Measurements from ENCODE around the gene SIGLEC11.
"Not testable (repeated sequence)": the region's sequence is repeated elsewhere in the genome, so short reads cannot be mapped to it uniquely, and the experiment has no call there.

SIGLEC11 gene

GRCh38 chr19:49981603-49982593 is 20.9 kb upstream of the SIGLEC11 start:
- no peak for DNase-seq

GRCh38 chr19:49978324-49978723 is 17.4 kb upstream of the SIGLEC11 start:
- DNase-seq, result no peak

GRCh38 chr19:49977881-49978280 is 16.9 kb upstream of the SIGLEC11 start:
- DNase-seq, result no peak

GRCh38 chr19:49977076-49977475 is 16.1 kb upstream of the SIGLEC11 start:
- no peak for DNase-seq

GRCh38 chr19:49976496-49976895 is 15.5 kb upstream of the SIGLEC11 start:
- no peak for DNase-seq

GRCh38 chr19:49975051-49975450 is 14.1 kb upstream of the SIGLEC11 start:
- no peak for DNase-seq

- DNase-seq, result no peak
Measured at GRCh38 chr19:49973987-49974386, 13.0 kb upstream of the SIGLEC11 start.

- DNase-seq, result no peak
Measured at GRCh38 chr19:49972841-49973240, 11.9 kb upstream of the SIGLEC11 start.

- DNase-seq, result no peak
Measured at GRCh38 chr19:49971991-49972411, 11.0 kb upstream of the SIGLEC11 start.

- DNase-seq, result not testable (repeated sequence)
Measured at GRCh38 chr19:49969355-49969754, 8.4 kb upstream of the SIGLEC11 start.

GRCh38 chr19:49968279-49968922 is 7.4 kb upstream of the SIGLEC11 start:
- no peak for DNase-seq

- DNase-seq, result not testable (repeated sequence)
Measured at GRCh38 chr19:49959892-49960291, 1.1 kb downstream of the SIGLEC11 start.

GRCh38 chr19:49958596-49958995 is 2.4 kb downstream of the SIGLEC11 start:
- not testable (repeated sequence) for DNase-seq

- DNase-seq, result not testable (repeated sequence)
Measured at GRCh38 chr19:49958144-49958543, 2.8 kb downstream of the SIGLEC11 start.

- DNase-seq, result no peak
Measured at GRCh38 chr19:49957262-49957915, 3.6 kb downstream of the SIGLEC11 start.

- no peak for DNase-seq
Measured at GRCh38 chr19:49956115-49956495, 4.9 kb downstream of the SIGLEC11 start.

- no peak for DNase-seq
Measured at GRCh38 chr19:49954933-49955332, 6.0 kb downstream of the SIGLEC11 start.

GRCh38 chr19:49954092-49954829 is 6.7 kb downstream of the SIGLEC11 start:
- DNase-seq, result no peak

- no peak for DNase-seq
Measured at GRCh38 chr19:49953416-49953815, 7.6 kb downstream of the SIGLEC11 start.

GRCh38 chr19:49952906-49953305 is 8.1 kb downstream of the SIGLEC11 start:
- DNase-seq, result no peak

GRCh38 chr19:49952479-49952836 is 8.5 kb downstream of the SIGLEC11 start:
- DNase-seq, result no peak

- DNase-seq, result no peak
Measured at GRCh38 chr19:49951806-49952478, 9.0 kb downstream of the SIGLEC11 start.

Measured in COR-L47 (cell line).